ENCODE results near the gene TBC1D17. TPM values are rescaled to one million over a fixed set of nuclear protein-coding genes. Genes with fewer than 3 reads are reported as not detected.

TBC1D17 gene
- total RNA-seq, 1 donor from 2014 or later = 7.3 TPM

DNA sequence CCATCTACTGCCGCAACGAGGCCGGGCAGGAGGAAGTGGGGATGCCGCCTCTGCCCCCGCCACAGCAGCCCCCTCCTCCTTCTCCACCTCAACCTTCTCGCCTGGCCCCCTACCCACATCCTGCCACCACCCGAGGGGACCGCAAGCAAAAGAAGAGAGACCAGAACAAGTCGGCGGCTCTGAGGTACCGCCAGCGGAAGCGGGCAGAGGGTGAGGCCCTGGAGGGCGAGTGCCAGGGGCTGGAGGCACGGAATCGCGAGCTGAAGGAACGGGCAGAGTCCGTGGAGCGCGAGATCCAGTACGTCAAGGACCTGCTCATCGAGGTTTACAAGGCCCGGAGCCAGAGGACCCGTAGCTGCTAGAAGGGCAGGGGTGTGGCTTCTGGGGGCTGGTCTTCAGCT lies 55.2 kb downstream of the TBC1D17 start:
- Histone ChIP-seq H3K4me3 (ENCODE audit: low read length in 3 of 3) (no peak overlapping the region), H3K27me3 (ENCODE audit: control insufficient read depth in 3 of 3, insufficient read depth in 3 of 3, low read length in 3 of 3) (no peaks in the 10 kb centered on the region), H3K27ac (ENCODE audit: low read depth, low read length) (no peak overlapping the region), H3K9me3 (ENCODE audit: control insufficient read depth in 3 of 3, low read length in 3 of 3) (no peaks in the 10 kb centered on the region), H3K9ac (ENCODE audit: low read depth in 1 of 3, low read length in 3 of 3) (no peak overlapping the region), H3K36me3 (ENCODE audit: control insufficient read depth in 3 of 3, insufficient read depth in 3 of 3, low read length in 3 of 3) (peaks cover 0 to 6% (median 2%) of the 10 kb centered on the region in 3 donors), H3K4me1 (ENCODE audit: control insufficient read depth in 3 of 3, insufficient read depth in 3 of 3, low read length in 3 of 3) (peaks cover 10 to 19% (median 10%) of the 10 kb centered on the region in 3 donors)

DNA sequence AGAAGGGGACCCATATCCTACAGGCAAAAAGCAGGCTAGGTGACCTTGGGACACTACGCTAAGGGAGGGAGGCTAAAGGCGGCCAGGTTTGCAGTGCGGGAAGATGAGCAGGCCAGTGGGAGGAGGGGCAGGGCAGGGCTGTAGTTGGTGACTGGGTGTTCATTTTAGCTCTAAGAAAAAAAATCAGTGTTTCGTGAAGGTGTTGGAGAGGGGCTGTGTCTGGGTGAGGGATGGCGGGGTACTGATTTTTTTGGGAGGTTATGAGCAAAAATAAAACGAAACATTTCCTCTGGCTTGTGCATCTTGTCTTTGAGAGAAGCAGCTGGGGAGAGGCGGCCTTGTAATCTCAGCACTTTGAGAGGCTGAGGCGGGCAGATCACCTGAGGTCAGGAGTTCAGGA lies 56.1 kb downstream of the TBC1D17 start:
- no peaks in the 10 kb centered on the region for H3K9me3 ChIP-seq (ENCODE audit: control insufficient read depth in 3 of 3, low read length in 3 of 3)
- peaks cover 0 to 2% (median 0%) of the 10 kb centered on the region in 3 donors for H3K27me3 ChIP-seq (ENCODE audit: control insufficient read depth in 3 of 3, insufficient read depth in 3 of 3, low read length in 3 of 3)
- no peak overlapping the region for H3K9ac ChIP-seq (ENCODE audit: low read depth in 1 of 3, low read length in 3 of 3)
- peaks cover 0 to 5% (median 0%) of the 10 kb centered on the region in 3 donors for H3K36me3 ChIP-seq (ENCODE audit: control insufficient read depth in 3 of 3, insufficient read depth in 3 of 3, low read length in 3 of 3)
- H3K4me1 ChIP-seq (ENCODE audit: control insufficient read depth in 3 of 3, insufficient read depth in 3 of 3, low read length in 3 of 3) = peaks cover 5 to 15% (median 6%) of the 10 kb centered on the region in 3 donors
- no peak overlapping the region for H3K4me3 ChIP-seq (ENCODE audit: low read length in 3 of 3)
- H3K27ac ChIP-seq (ENCODE audit: low read depth, low read length) = no peak overlapping the region

DNA sequence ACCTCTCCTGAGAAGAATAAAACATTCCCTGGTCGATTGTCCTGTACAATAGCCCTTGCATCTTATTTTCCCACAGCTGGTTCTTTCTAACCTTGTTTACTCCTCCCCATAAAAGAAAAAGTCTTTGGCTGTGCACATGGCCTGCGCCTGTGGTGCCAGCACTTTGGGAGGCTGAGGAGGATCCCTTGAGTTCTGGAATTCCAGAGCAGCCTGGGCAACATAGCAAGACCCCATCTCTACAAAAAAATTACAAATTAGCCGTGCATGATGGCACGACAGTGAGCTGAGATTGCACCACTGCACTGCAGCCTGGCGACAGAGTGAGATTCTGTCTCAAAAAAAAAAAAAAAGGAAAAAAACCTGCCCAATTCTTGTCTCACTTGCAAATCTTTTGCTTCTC lies 59.0 kb downstream of the TBC1D17 start:
- Histone ChIP-seq H3K36me3 (ENCODE audit: control insufficient read depth in 3 of 3, insufficient read depth in 3 of 3, low read length in 3 of 3) (peaks cover 0 to 2% (median 0%) of the 10 kb centered on the region in 3 donors), H3K9ac (ENCODE audit: low read depth in 1 of 3, low read length in 3 of 3) (no peak overlapping the region), H3K9me3 (ENCODE audit: control insufficient read depth in 3 of 3, low read length in 3 of 3) (no peaks in the 10 kb centered on the region), H3K4me3 (ENCODE audit: low read length in 3 of 3) (no peak overlapping the region), H3K27me3 (ENCODE audit: control insufficient read depth in 3 of 3, insufficient read depth in 3 of 3, low read length in 3 of 3) (peaks cover 0 to 2% (median 2%) of the 10 kb centered on the region in 3 donors), H3K4me1 (ENCODE audit: control insufficient read depth in 3 of 3, insufficient read depth in 3 of 3, low read length in 3 of 3) (peaks cover 4 to 7% (median 4%) of the 10 kb centered on the region in 3 donors), H3K27ac (ENCODE audit: low read depth, low read length) (no peak overlapping the region)

GRCh38 chr19:49937750-49938381 lies 60.4 kb downstream of the TBC1D17 start:
- peak overlapping the region in 1 of 3 donors; percentile 36 for H3K4me3 ChIP-seq (ENCODE audit: low read length in 3 of 3)

More at GRCh38 chr19:49937750-49938381, 60.4 kb downstream of the TBC1D17 start:
- no peaks in the 10 kb centered on the region for H3K9me3 ChIP-seq (ENCODE audit: control insufficient read depth in 3 of 3, low read length in 3 of 3)
- peaks cover 0 to 2% (median 2%) of the 10 kb centered on the region in 3 donors for H3K27me3 ChIP-seq (ENCODE audit: control insufficient read depth in 3 of 3, insufficient read depth in 3 of 3, low read length in 3 of 3)
- H3K4me1 ChIP-seq (ENCODE audit: control insufficient read depth in 3 of 3, insufficient read depth in 3 of 3, low read length in 3 of 3) = peaks cover 4 to 7% (median 4%) of the 10 kb centered on the region in 3 donors
- H3K27ac ChIP-seq (ENCODE audit: low read depth, low read length) = no peak overlapping the region
- peak overlapping the region in 1 of 3 donors; percentile 16 for H3K9ac ChIP-seq (ENCODE audit: low read depth in 1 of 3, low read length in 3 of 3)
- H3K36me3 ChIP-seq (ENCODE audit: control insufficient read depth in 3 of 3, insufficient read depth in 3 of 3, low read length in 3 of 3) = peaks cover 0 to under 1% (median 0%) of the 10 kb centered on the region in 3 donors

Small RNA genes within 50 kb of the gene (small RNA-seq; reads per million reads assigned to genes)
- not detected for gene MIR4749

Other genes with a start within 250 kb of the TBC1D17 start
- 4.2 TPM for gene RRAS, start 237.6 kb upstream of the TBC1D17 start, total RNA-seq
- gene SCAF1, start 235.5 kb upstream of the TBC1D17 start, total RNA-seq = 8.4 TPM
- 31.3 TPM for gene IRF3, start 211.8 kb upstream of the TBC1D17 start, total RNA-seq
- gene BCL2L12, start 211.8 kb upstream of the TBC1D17 start, total RNA-seq = 4.7 TPM
- 362 TPM for gene PRMT1, start 200.4 kb upstream of the TBC1D17 start, total RNA-seq
- gene ADM5, start 188.1 kb upstream of the TBC1D17 start, total RNA-seq = 1.0 TPM
- 4.7 TPM for gene CPT1C, start 186.6 kb upstream of the TBC1D17 start, total RNA-seq
- gene TSKS, start 114.4 kb upstream of the TBC1D17 start, total RNA-seq = under 0.01 TPM
- 32.9 TPM for gene AP2A1, start 110.7 kb upstream of the TBC1D17 start, total RNA-seq
- gene FUZ, start 64.4 kb upstream of the TBC1D17 start, total RNA-seq = 12.5 TPM
- 11.0 TPM for gene MED25, start 59.4 kb upstream of the TBC1D17 start, total RNA-seq
- 63.7 TPM for gene PTOV1, start 26.5 kb upstream of the TBC1D17 start, total RNA-seq
- 17.2 TPM for gene PNKP, start 10.1 kb upstream of the TBC1D17 start, total RNA-seq
- gene AKT1S1, start 347 bp upstream of the TBC1D17 start, total RNA-seq = 3.1 TPM
- 0.52 TPM for gene IL4I1, start 19.2 kb downstream of the TBC1D17 start, total RNA-seq
- 2.1 TPM for gene ATF5, start 51.5 kb downstream of the TBC1D17 start, total RNA-seq
- 16.2 TPM for gene NUP62, start 51.8 kb downstream of the TBC1D17 start, total RNA-seq
- gene SIGLEC11, start 83.5 kb downstream of the TBC1D17 start, total RNA-seq = 1.6 TPM
- 8.9 TPM for gene VRK3, start 147.7 kb downstream of the TBC1D17 start, total RNA-seq
- gene ZNF473, start 148.3 kb downstream of the TBC1D17 start, total RNA-seq = 4.7 TPM